HUES48 (cell line): ENCODE measurements around the gene CCT8L2.
"Not testable (repeated sequence)": the region's sequence is repeated elsewhere in the genome, so short reads cannot be mapped to it uniquely, and the experiment has no call there.

Experiments used
- H3K27ac ChIP-seq: one replicate; pipeline ENCODE4 v1.7.0; 2013; ENCODE audit warnings: low read depth, low read length, inconsistent platforms
- H3K27me3 ChIP-seq: 2 replicates; pipeline ENCODE4 v1.6.1; 2013; ENCODE audit warnings: mild to moderate bottlenecking, low read length; ENCODE audit not compliant: control insufficient read depth, insufficient read depth
- H3K36me3 ChIP-seq: 2 replicates; pipeline ENCODE4 v1.6.1; 2013; ENCODE audit warnings: low read length; ENCODE audit not compliant: control insufficient read depth, insufficient read depth
- H3K4me1 ChIP-seq: 2 replicates; pipeline ENCODE4 v1.6.1; 2013; ENCODE audit warnings: mild to moderate bottlenecking, low read length; ENCODE audit not compliant: control insufficient read depth, insufficient read depth
- H3K4me3 ChIP-seq: 2 replicates; pipeline ENCODE4 v1.5.1; 2013; ENCODE audit warnings: mild to moderate bottlenecking, low read depth, low read length
- H3K9ac ChIP-seq: 2 replicates; pipeline ENCODE4 v1.6.1; 2013; ENCODE audit warnings: mild to moderate bottlenecking, low read depth, low read length, moderate library complexity
- H3K9me3 ChIP-seq: 2 replicates; pipeline ENCODE4 v1.6.1; 2013; ENCODE audit warnings: low read length; ENCODE audit not compliant: control insufficient read depth, insufficient read depth

CCT8L2 gene

GRCh38 chr22:16604257-16604998, 11.8 kb upstream of the CCT8L2 start:
- not testable (repeated sequence) for H3K9ac ChIP-seq, H3K36me3 ChIP-seq, H3K4me3 ChIP-seq, H3K4me1 ChIP-seq, H3K27me3 ChIP-seq, H3K27ac ChIP-seq
- H3K9me3 ChIP-seq = peaks cover 53% of the 10 kb centered on the region

GRCh38 chr22:16603770-16604242, 11.2 kb upstream of the CCT8L2 start:
- not testable (repeated sequence) for H3K27me3 ChIP-seq, H3K4me3 ChIP-seq

GRCh38 chr22:16603448-16603768, 10.8 kb upstream of the CCT8L2 start:
- Histone ChIP-seq H3K4me3 (no peak overlapping the region), H3K27ac (no peak overlapping the region), H3K9ac (no peak overlapping the region), H3K36me3 (no peaks in the 10 kb centered on the region), H3K27me3 (no peaks in the 10 kb centered on the region), H3K4me1 (no peaks in the 10 kb centered on the region), H3K9me3 (peaks cover 48% of the 10 kb centered on the region)

More at GRCh38 chr22:16603770-16604242, 11.2 kb upstream of the CCT8L2 start:
- H3K4me1 ChIP-seq, H3K27ac ChIP-seq, H3K9ac ChIP-seq, H3K36me3 ChIP-seq: not testable (repeated sequence)
- H3K9me3 ChIP-seq = peaks cover 52% of the 10 kb centered on the region

- not testable (repeated sequence) for H3K36me3 ChIP-seq, H3K27me3 ChIP-seq, H3K4me3 ChIP-seq, H3K9ac ChIP-seq, H3K27ac ChIP-seq, H3K4me1 ChIP-seq
- peaks cover 43% of the 10 kb centered on the region for H3K9me3 ChIP-seq
Observed at GRCh38 chr22:16602728-16603447, 10.3 kb upstream of the CCT8L2 start.

- H3K27ac ChIP-seq, H3K4me3 ChIP-seq, H3K36me3 ChIP-seq, H3K27me3 ChIP-seq, H3K4me1 ChIP-seq, H3K9ac ChIP-seq: not testable (repeated sequence)
- H3K9me3 ChIP-seq = peaks cover 39% of the 10 kb centered on the region
Observed at GRCh38 chr22:16602224-16602727, 9.7 kb upstream of the CCT8L2 start.

GRCh38 chr22:16601437-16602223, 9.0 kb upstream of the CCT8L2 start:
- Histone ChIP-seq H3K4me3 (no peak overlapping the region), H3K4me1 (no peaks in the 10 kb centered on the region), H3K27me3 (no peaks in the 10 kb centered on the region), H3K9ac (no peak overlapping the region), H3K9me3 (peaks cover 38% of the 10 kb centered on the region), H3K36me3 (no peaks in the 10 kb centered on the region), H3K27ac (no peak overlapping the region)

GRCh38 chr22:16600644-16601436, 8.2 kb upstream of the CCT8L2 start:
- not testable (repeated sequence) for H3K4me1 ChIP-seq, H3K27me3 ChIP-seq, H3K27ac ChIP-seq, H3K36me3 ChIP-seq, H3K9ac ChIP-seq, H3K4me3 ChIP-seq
- peaks cover 40% of the 10 kb centered on the region for H3K9me3 ChIP-seq

- H3K4me3 ChIP-seq, H3K27ac ChIP-seq, H3K36me3 ChIP-seq, H3K4me1 ChIP-seq, H3K9ac ChIP-seq, H3K27me3 ChIP-seq: not testable (repeated sequence)
- peaks cover 40% of the 10 kb centered on the region for H3K9me3 ChIP-seq
Observed at GRCh38 chr22:16599648-16600047, 7.0 kb upstream of the CCT8L2 start.

GRCh38 chr22:16595251-16595650, 2.6 kb upstream of the CCT8L2 start:
- not testable (repeated sequence) for H3K4me3 ChIP-seq, H3K27ac ChIP-seq, H3K4me1 ChIP-seq, H3K9ac ChIP-seq, H3K36me3 ChIP-seq, H3K27me3 ChIP-seq
- H3K9me3 ChIP-seq = peaks cover 50% of the 10 kb centered on the region

- H3K4me1 ChIP-seq = no peaks in the 10 kb centered on the region
- no peaks in the 10 kb centered on the region for H3K27me3 ChIP-seq
- no peak overlapping the region for H3K9ac ChIP-seq
- no peak overlapping the region for H3K27ac ChIP-seq
- peaks cover 48% of the 10 kb centered on the region for H3K9me3 ChIP-seq
- no peak overlapping the region for H3K4me3 ChIP-seq
- H3K36me3 ChIP-seq = no peaks in the 10 kb centered on the region
Observed at GRCh38 chr22:16594026-16594425, 1.4 kb upstream of the CCT8L2 start.
